Peyer's patch (tissue), 4 donors: ENCODE results near the gene PATJ.

Source experiments
- CTCF ChIP-seq, 6 experiments: fragments of 450-650 bp in 4 of 6; fragments of 200-600 bp in 2 of 6; sonication (generic) in 1 of 6; IDR thresholded peaks; one replicate each; pipeline ENCODE4 v1.5.1; 2017 to 2019; ENCODE audit warnings: antibody characterized with exemption in 6 of 6, mild to moderate bottlenecking in 3 of 6, moderate library complexity in 1 of 6
- POLR2A ChIP-seq, 2 donors: fragments of 450-650 bp; IDR thresholded peaks; one replicate each; pipeline ENCODE4 v1.5.1; 2017; ENCODE audit warnings: antibody characterized with exemption in 2 of 2, mild to moderate bottlenecking in 2 of 2, moderate library complexity in 2 of 2

GRCh38 chr1:62161711-62162110 lies 419.4 kb downstream of the PATJ start:
- no peak for TF ChIP-seq CTCF (IDR thresholded peaks at IDR 0.05)
- no peak for TF ChIP-seq POLR2A (IDR thresholded peaks at IDR 0.05)
